Stimulated activated CD8-positive, alpha-beta memory T cell treated with anti-CD3 and anti-CD28 coated beads, Interleukin-4, amount 100 ng/mL, for 24 hours (primary cell): Measurements from ENCODE around the gene VAT1.
A peak's percentile ranks its signal among the peaks of the same experiment; 100 is the strongest.
"Not testable (repeated sequence)": the region's sequence is repeated elsewhere in the genome, so short reads cannot be mapped to it uniquely, and the experiment has no call there.

Source experiments
- DNase-seq: peaks from one replicate; pipeline ENCODE4 v3.0.0-alpha.2; 2020; ENCODE audit warnings: low read depth

The VAT1 gene

GRCh38 chr17:43006639-43007551 lies 15.3 kb downstream of the VAT1 start, which contains the start of gene IFI35:
Gene IFI35, plus strand, starts transcription at chr17:43006784. Its CDS starts 164 bp downstream, at chr17:43006948.
- peak; percentile 80 for DNase-seq

GRCh38 chr17:43003542-43004172 lies 18.5 kb downstream of the VAT1 start:
- no peak for DNase-seq

GRCh38 chr17:43000894-43001293 lies 21.3 kb downstream of the VAT1 start:
- DNase-seq = not testable (repeated sequence)

GRCh38 chr17:42999003-42999525 lies 23.1 kb downstream of the VAT1 start:
- no peak for DNase-seq

- DNase-seq = peak; percentile 93
Observed at GRCh38 chr17:42997984-42998938, 23.9 kb downstream of the VAT1 start, which contains the start of gene RPL27. Gene RPL27, plus strand, starts transcription at chr17:42998419. Its CDS starts 332 bp downstream, at chr17:42998751.

GRCh38 chr17:42997390-42997983 lies 24.7 kb downstream of the VAT1 start:
- DNase-seq = no peak

GRCh38 chr17:42993913-42994312 lies 28.3 kb downstream of the VAT1 start:
- not testable (repeated sequence) for DNase-seq

GRCh38 chr17:42992872-42993271 lies 29.3 kb downstream of the VAT1 start:
- no peak for DNase-seq

- no peak for DNase-seq
Observed at GRCh38 chr17:42991471-42991870, 30.7 kb downstream of the VAT1 start.

GRCh38 chr17:42989726-42990652 lies 32.2 kb downstream of the VAT1 start:
- no peak for DNase-seq

- DNase-seq = no peak
Observed at GRCh38 chr17:42989141-42989540, 33.0 kb downstream of the VAT1 start.

GRCh38 chr17:42985225-42985624 lies 37.0 kb downstream of the VAT1 start:
- no peak for DNase-seq

- DNase-seq = no peak
Observed at GRCh38 chr17:42982266-42982665, 39.9 kb downstream of the VAT1 start.

- DNase-seq = peak; percentile 56
Observed at GRCh38 chr17:42980766-42981397, 41.3 kb downstream of the VAT1 start.

- DNase-seq = peak; percentile 90
Observed at GRCh38 chr17:42980274-42980765, 41.9 kb downstream of the VAT1 start, which contains the start of gene RUNDC1. Gene RUNDC1, plus strand, starts transcription at chr17:42980565. Its CDS starts 12 bp downstream, at chr17:42980577.

- no peak for DNase-seq
Observed at GRCh38 chr17:42979511-42980273, 42.5 kb downstream of the VAT1 start, which contains the start of gene PTGES3L. Gene PTGES3L, minus strand, starts transcription at chr17:42980080. Its CDS starts 27 bp downstream, at chr17:42980053.

- not testable (repeated sequence) for DNase-seq
Observed at GRCh38 chr17:42975701-42976100, 46.5 kb downstream of the VAT1 start.

GRCh38 chr17:42975265-42975664 lies 46.9 kb downstream of the VAT1 start:
- no peak for DNase-seq
